ENCODE measurements around the gene NPEPL1.

NPEPL1 gene

DNA sequence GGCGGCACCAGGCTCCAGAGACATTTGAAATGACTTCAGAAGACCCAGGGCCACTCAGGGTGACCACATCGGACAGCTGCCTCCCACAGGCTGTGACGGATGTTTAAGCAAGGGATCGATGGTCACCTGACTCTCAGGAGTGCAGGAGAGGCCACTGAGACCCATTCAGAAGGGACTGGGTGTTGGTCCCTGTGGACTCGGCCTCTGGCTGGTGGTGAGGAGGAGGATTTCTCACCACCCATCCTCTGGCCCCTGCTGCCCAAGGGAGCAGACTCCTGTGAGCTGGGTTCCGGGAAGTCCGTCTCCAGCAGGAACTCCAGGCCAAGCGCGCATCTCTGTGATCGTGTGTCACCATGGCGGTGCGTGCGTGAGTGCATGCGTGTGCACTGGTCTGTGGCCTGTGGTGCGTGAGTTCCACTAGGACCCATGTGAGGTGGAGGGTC, 25.5 kb downstream of the NPEPL1 start:
- Histone ChIP-seq H2BK120ac (ENCODE audit: low read depth, low read length) (no peak overlapping the region), H4K91ac (ENCODE audit: low read depth, low read length, poor library complexity) (peak overlapping the region; percentile 26), H2BK15ac (ENCODE audit: low read length) (no peak overlapping the region), H3K4me1 (ENCODE audit: control insufficient read depth in 2 of 2, insufficient read depth in 1 of 2, low read depth in 1 of 2, low read length in 2 of 2) (peaks cover 8 to 19% of the 10 kb centered on the region in 2 donors), H2BK5ac (ENCODE audit: low read length) (no peak overlapping the region), H3K9ac (ENCODE audit: low read depth, low read length, poor library complexity) (no peak overlapping the region), H3K27ac (replicated peaks; ENCODE audit: low read length) (no peak overlapping the region), H3K23ac (ENCODE audit: low read depth, low read length, poor library complexity) (peak overlapping the region; percentile 19), H3K4me3 (ENCODE audit: low read length in 2 of 2) (no peak overlapping the region), H2BK12ac (ENCODE audit: low read length) (no peak overlapping the region), H2AFZ (ENCODE audit: low read length) (no peak overlapping the region), H3K4me2 (ENCODE audit: insufficient read depth, low read length, poor library complexity, severe bottlenecking) (no peak overlapping the region), H3K4ac (ENCODE audit: low read length) (no peak overlapping the region), H2AK5ac (ENCODE audit: low read depth, low read length) (peak overlapping the region; percentile 37), H3K27me3 (ENCODE audit: control insufficient read depth in 3 of 3, insufficient read depth in 3 of 3, low read depth in 1 of 3, low read length in 3 of 3) (peaks cover 0 to 32% (median 0%) of the 10 kb centered on the region in 3 experiments), H4K8ac (ENCODE audit: low read depth, low read length) (peak overlapping the region; percentile 92), H3K18ac (ENCODE audit: low read length) (peak overlapping the region; percentile 71), H3K36me3 (replicated peaks in 1 of 2; ENCODE audit: control insufficient read depth in 2 of 2, insufficient read depth in 2 of 2, low read length in 2 of 2) (peaks cover 0 to 2% of the 10 kb centered on the region in 2 donors), H3K79me1 (ENCODE audit: low read depth, low read length) (no peaks in the 10 kb centered on the region), H3K9me3 (replicated peaks in 1 of 2; ENCODE audit: control insufficient read depth in 2 of 2, insufficient read depth in 1 of 2, low read depth in 1 of 2, low read length in 2 of 2) (no peaks in the 10 kb centered on the region), H3K14ac (ENCODE audit: low read length) (no peak overlapping the region)
- DNase-seq (ENCODE audit: low spot score), result no peak
- WGBS, 2 donors (ENCODE audit: extremely low coverage in 2 of 2, insufficient read length in 2 of 2, insufficient replicate concordance in 1 of 2), result no CpG with 5 or more reads among the region's 15 CpGs

DNA sequence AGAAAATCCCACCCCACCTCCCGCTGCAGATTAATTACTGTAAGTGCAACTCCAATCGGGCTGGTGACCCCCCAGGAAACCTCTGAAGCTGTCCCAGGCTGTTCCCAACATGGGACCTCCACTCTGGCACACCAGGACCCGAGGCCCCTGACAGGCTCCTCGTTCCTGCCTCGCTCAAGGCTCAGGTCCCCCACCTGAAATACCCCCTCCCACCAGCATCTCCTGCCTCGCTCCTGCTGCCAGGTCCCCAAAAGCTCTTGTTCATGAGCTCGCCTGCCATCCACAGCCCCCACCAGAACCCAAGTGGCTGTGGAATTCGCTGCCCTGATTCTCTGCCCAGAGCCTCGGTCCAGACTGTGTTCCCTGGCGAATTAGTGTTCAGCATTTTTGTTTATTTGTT, 26.1 kb downstream of the NPEPL1 start:
- WGBS, 2 donors (ENCODE audit: extremely low coverage in 2 of 2, insufficient read length in 2 of 2, insufficient replicate concordance in 1 of 2), result no CpG with 5 or more reads among the region's 10 CpGs
- H4K8ac ChIP-seq (ENCODE audit: low read depth, low read length), result no peak overlapping the region
- H2BK12ac ChIP-seq (ENCODE audit: low read length), result no peak overlapping the region
- H3K4me3 ChIP-seq (ENCODE audit: low read length in 2 of 2), result no peak overlapping the region
- no peak overlapping the region for H4K91ac ChIP-seq (ENCODE audit: low read depth, low read length, poor library complexity)
- H3K79me1 ChIP-seq (ENCODE audit: low read depth, low read length), result no peaks in the 10 kb centered on the region
- H3K4me2 ChIP-seq (ENCODE audit: insufficient read depth, low read length, poor library complexity, severe bottlenecking), result no peak overlapping the region
- H2AK5ac ChIP-seq (ENCODE audit: low read depth, low read length), result no peak overlapping the region
- no peak overlapping the region for H3K9ac ChIP-seq (ENCODE audit: low read depth, low read length, poor library complexity)
- peaks cover 0 to 2% of the 10 kb centered on the region in 2 donors for H3K36me3 ChIP-seq (replicated peaks in 1 of 2; ENCODE audit: control insufficient read depth in 2 of 2, insufficient read depth in 2 of 2, low read length in 2 of 2)
- H3K4me1 ChIP-seq (ENCODE audit: control insufficient read depth in 2 of 2, insufficient read depth in 1 of 2, low read depth in 1 of 2, low read length in 2 of 2), result peaks cover 10 to 19% of the 10 kb centered on the region in 2 donors
- no peak overlapping the region for H3K27ac ChIP-seq (replicated peaks; ENCODE audit: low read length)
- no peaks in the 10 kb centered on the region for H3K9me3 ChIP-seq (replicated peaks in 1 of 2; ENCODE audit: control insufficient read depth in 2 of 2, insufficient read depth in 1 of 2, low read depth in 1 of 2, low read length in 2 of 2)
- peaks cover 0 to 38% (median 0%) of the 10 kb centered on the region in 3 experiments for H3K27me3 ChIP-seq (ENCODE audit: control insufficient read depth in 3 of 3, insufficient read depth in 3 of 3, low read depth in 1 of 3, low read length in 3 of 3)
- no peak overlapping the region for H3K14ac ChIP-seq (ENCODE audit: low read length)
- no peak overlapping the region for H2BK15ac ChIP-seq (ENCODE audit: low read length)
- no peak overlapping the region for H3K23ac ChIP-seq (ENCODE audit: low read depth, low read length, poor library complexity)
- no peak overlapping the region for H2AFZ ChIP-seq (ENCODE audit: low read length)
- no peak overlapping the region for H3K18ac ChIP-seq (ENCODE audit: low read length)
- H2BK5ac ChIP-seq (ENCODE audit: low read length), result no peak overlapping the region
- no peak overlapping the region for H2BK120ac ChIP-seq (ENCODE audit: low read depth, low read length)
- no peak for DNase-seq (ENCODE audit: low spot score)
- no peak overlapping the region for H3K4ac ChIP-seq (ENCODE audit: low read length)

DNA sequence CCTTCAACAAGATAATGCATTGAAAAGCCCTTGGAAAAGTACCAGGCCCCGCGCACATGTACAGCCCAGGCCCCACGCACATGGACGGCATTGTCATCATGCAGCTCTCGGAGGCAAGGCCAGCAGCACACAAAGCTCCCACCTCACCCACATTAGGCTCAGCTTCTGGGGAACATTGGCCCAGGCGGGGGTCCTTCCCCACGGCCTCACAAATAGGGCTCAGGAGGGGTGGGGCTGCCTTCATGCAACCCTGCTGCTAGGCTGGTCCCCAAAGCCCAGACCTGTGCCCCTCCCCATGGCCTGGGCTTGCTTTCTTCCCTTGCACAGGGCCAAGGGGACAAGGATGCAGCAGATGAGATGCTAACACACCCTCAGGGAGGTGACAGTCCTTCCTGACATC, 26.7 kb downstream of the NPEPL1 start:
- no peak overlapping the region for H3K9ac ChIP-seq (ENCODE audit: low read depth, low read length, poor library complexity)
- H3K18ac ChIP-seq (ENCODE audit: low read length), result no peak overlapping the region
- H4K91ac ChIP-seq (ENCODE audit: low read depth, low read length, poor library complexity), result no peak overlapping the region
- H3K4me2 ChIP-seq (ENCODE audit: insufficient read depth, low read length, poor library complexity, severe bottlenecking), result no peak overlapping the region
- no peaks in the 10 kb centered on the region for H3K9me3 ChIP-seq (replicated peaks in 1 of 2; ENCODE audit: control insufficient read depth in 2 of 2, insufficient read depth in 1 of 2, low read depth in 1 of 2, low read length in 2 of 2)
- no peak overlapping the region for H3K27ac ChIP-seq (replicated peaks; ENCODE audit: low read length)
- no peak overlapping the region for H2BK15ac ChIP-seq (ENCODE audit: low read length)
- no peak overlapping the region for H3K14ac ChIP-seq (ENCODE audit: low read length)
- no peak overlapping the region for H2BK120ac ChIP-seq (ENCODE audit: low read depth, low read length)
- no peak overlapping the region for H2BK5ac ChIP-seq (ENCODE audit: low read length)
- peaks cover 0 to 2% of the 10 kb centered on the region in 2 donors for H3K36me3 ChIP-seq (replicated peaks in 1 of 2; ENCODE audit: control insufficient read depth in 2 of 2, insufficient read depth in 2 of 2, low read length in 2 of 2)
- no peak overlapping the region for H4K8ac ChIP-seq (ENCODE audit: low read depth, low read length)
- H3K27me3 ChIP-seq (ENCODE audit: control insufficient read depth in 3 of 3, insufficient read depth in 3 of 3, low read depth in 1 of 3, low read length in 3 of 3), result peaks cover 0 to 40% (median 0%) of the 10 kb centered on the region in 3 experiments
- no peak overlapping the region for H2AK5ac ChIP-seq (ENCODE audit: low read depth, low read length)
- H3K23ac ChIP-seq (ENCODE audit: low read depth, low read length, poor library complexity), result no peak overlapping the region
- H3K4me1 ChIP-seq (ENCODE audit: control insufficient read depth in 2 of 2, insufficient read depth in 1 of 2, low read depth in 1 of 2, low read length in 2 of 2), result peaks cover 10 to 19% of the 10 kb centered on the region in 2 donors
- no peaks in the 10 kb centered on the region for H3K79me1 ChIP-seq (ENCODE audit: low read depth, low read length)
- H3K4ac ChIP-seq (ENCODE audit: low read length), result no peak overlapping the region
- DNase-seq (ENCODE audit: low spot score), result no peak
- H3K4me3 ChIP-seq (ENCODE audit: low read length in 2 of 2), result no peak overlapping the region
- no peak overlapping the region for H2AFZ ChIP-seq (ENCODE audit: low read length)
- no CpG with 5 or more reads among the region's 7 CpGs for WGBS, 2 donors (ENCODE audit: extremely low coverage in 2 of 2, insufficient read length in 2 of 2, insufficient replicate concordance in 1 of 2)
- H2BK12ac ChIP-seq (ENCODE audit: low read length), result no peak overlapping the region

DNA sequence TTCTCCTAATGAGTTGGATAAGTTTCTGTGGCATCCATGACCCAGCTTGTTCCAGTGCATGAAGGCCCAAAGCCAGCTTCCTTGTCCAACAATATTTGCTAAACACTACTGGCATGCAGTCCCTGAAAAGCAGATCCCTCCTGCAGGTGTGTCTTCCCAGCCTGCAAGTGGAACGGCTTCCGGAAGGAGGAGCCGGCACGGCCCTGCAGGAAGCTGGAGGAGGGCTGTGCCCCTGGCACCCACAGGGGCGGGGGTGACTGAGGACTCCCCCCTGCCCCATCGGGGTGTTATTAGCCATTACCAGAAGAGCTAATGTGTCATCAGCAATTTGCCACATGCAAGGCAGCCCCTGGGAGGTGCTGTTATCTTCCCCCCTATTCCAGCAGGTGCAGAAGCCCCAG, 27.4 kb downstream of the NPEPL1 start:
- H2AFZ ChIP-seq (ENCODE audit: low read length), result no peak overlapping the region
- peaks cover 10 to 19% of the 10 kb centered on the region in 2 donors for H3K4me1 ChIP-seq (ENCODE audit: control insufficient read depth in 2 of 2, insufficient read depth in 1 of 2, low read depth in 1 of 2, low read length in 2 of 2)
- H2AK5ac ChIP-seq (ENCODE audit: low read depth, low read length), result no peak overlapping the region
- H3K14ac ChIP-seq (ENCODE audit: low read length), result no peak overlapping the region
- no peak overlapping the region for H3K4me2 ChIP-seq (ENCODE audit: insufficient read depth, low read length, poor library complexity, severe bottlenecking)
- H3K9ac ChIP-seq (ENCODE audit: low read depth, low read length, poor library complexity), result no peak overlapping the region
- no peak for DNase-seq (ENCODE audit: low spot score)
- no peaks in the 10 kb centered on the region for H3K79me1 ChIP-seq (ENCODE audit: low read depth, low read length)
- peaks cover 0 to 43% (median 0%) of the 10 kb centered on the region in 3 experiments for H3K27me3 ChIP-seq (ENCODE audit: control insufficient read depth in 3 of 3, insufficient read depth in 3 of 3, low read depth in 1 of 3, low read length in 3 of 3)
- no peak overlapping the region for H2BK120ac ChIP-seq (ENCODE audit: low read depth, low read length)
- H3K23ac ChIP-seq (ENCODE audit: low read depth, low read length, poor library complexity), result no peak overlapping the region
- H2BK5ac ChIP-seq (ENCODE audit: low read length), result no peak overlapping the region
- no peak overlapping the region for H2BK12ac ChIP-seq (ENCODE audit: low read length)
- peaks cover 0 to 2% of the 10 kb centered on the region in 2 donors for H3K36me3 ChIP-seq (replicated peaks in 1 of 2; ENCODE audit: control insufficient read depth in 2 of 2, insufficient read depth in 2 of 2, low read length in 2 of 2)
- H2BK15ac ChIP-seq (ENCODE audit: low read length), result no peak overlapping the region
- H4K8ac ChIP-seq (ENCODE audit: low read depth, low read length), result no peak overlapping the region
- no peak overlapping the region for H3K18ac ChIP-seq (ENCODE audit: low read length)
- no peak overlapping the region for H4K91ac ChIP-seq (ENCODE audit: low read depth, low read length, poor library complexity)
- no peaks in the 10 kb centered on the region for H3K9me3 ChIP-seq (replicated peaks in 1 of 2; ENCODE audit: control insufficient read depth in 2 of 2, insufficient read depth in 1 of 2, low read depth in 1 of 2, low read length in 2 of 2)
- H3K27ac ChIP-seq (replicated peaks; ENCODE audit: low read length), result no peak overlapping the region
- no CpG with 5 or more reads among the region's 6 CpGs for WGBS, 2 donors (ENCODE audit: extremely low coverage in 2 of 2, insufficient read length in 2 of 2, insufficient replicate concordance in 1 of 2)
- no peak overlapping the region for H3K4ac ChIP-seq (ENCODE audit: low read length)
- no peak overlapping the region for H3K4me3 ChIP-seq (ENCODE audit: low read length in 2 of 2)

All from neuronal stem cell (in vitro differentiated cells).